Mesenchymal stem cell (in vitro differentiated cells and primary cell): ENCODE measurements around the gene AQP3.

Experiments
- DNase-seq: peaks from one replicate; pipeline ENCODE4 v3.0.0-alpha.2; 2013
- H2AFZ ChIP-seq: one replicate; pipeline ENCODE4 v1.6.1; 2013; ENCODE audit warnings: low read depth, mild to moderate bottlenecking, control low read depth, inconsistent platforms, low read length, moderate library complexity
- H2AK5ac ChIP-seq: 2 replicates; pipeline ENCODE4 v1.6.1; 2013; ENCODE audit warnings: low read length, moderate library complexity, mild to moderate bottlenecking, inconsistent platforms; ENCODE audit not compliant: severe bottlenecking
- H2BK120ac ChIP-seq: one replicate; pipeline ENCODE4 v1.6.1; 2013; ENCODE audit warnings: low read depth, mild to moderate bottlenecking, inconsistent platforms, low read length, moderate library complexity
- H2BK12ac ChIP-seq, 2 experiments: one replicate each; pipeline ENCODE4 v1.6.1; 2013; ENCODE audit warnings: inconsistent platforms in 2 of 2, low read length in 2 of 2, mild to moderate bottlenecking in 2 of 2, moderate library complexity in 2 of 2, control low read depth in 1 of 2
- H2BK15ac ChIP-seq: one replicate; pipeline ENCODE4 v1.6.1; 2013; ENCODE audit warnings: mild to moderate bottlenecking, low read depth, inconsistent platforms; ENCODE audit not compliant: poor library complexity, severe bottlenecking
- H2BK5ac ChIP-seq: 2 replicates; pipeline ENCODE4 v1.6.1; 2013; ENCODE audit warnings: low read depth, mild to moderate bottlenecking, low read length, control low read depth, inconsistent platforms; ENCODE audit not compliant: poor library complexity, severe bottlenecking
- H3K14ac ChIP-seq, 2 experiments: one replicate each; pipeline ENCODE4 v1.6.1; 2013; ENCODE audit warnings: inconsistent platforms in 2 of 2, low read length in 2 of 2, control low read depth in 1 of 2, mild to moderate bottlenecking in 1 of 2, moderate library complexity in 1 of 2
- H3K18ac ChIP-seq, 2 experiments: one replicate each; pipeline ENCODE4 v1.6.1; 2013; ENCODE audit warnings: inconsistent platforms in 2 of 2, low read length in 2 of 2, control low read depth in 1 of 2, low read depth in 1 of 2, mild to moderate bottlenecking in 1 of 2
- H3K23ac ChIP-seq, 2 experiments: one replicate each; pipeline ENCODE4 v1.6.1; 2013; ENCODE audit warnings: inconsistent platforms in 2 of 2, low read length in 2 of 2, mild to moderate bottlenecking in 2 of 2, moderate library complexity in 2 of 2, control low read depth in 1 of 2
- H3K27ac ChIP-seq: 2 replicates; pipeline ENCODE4 v1.5.1; 2013; ENCODE audit warnings: mild to moderate bottlenecking, moderate library complexity, low read length, control low read depth, inconsistent platforms; ENCODE audit not compliant: poor library complexity, severe bottlenecking
- H3K27me3 ChIP-seq, 2 experiments: 2 replicates each; pipeline versions ENCODE4 v1.6.1 to v1.7.0; 2013; ENCODE audit warnings: low read length in 2 of 2, mild to moderate bottlenecking in 2 of 2, moderate library complexity in 2 of 2, control low read depth in 1 of 2, inconsistent platforms in 1 of 2; ENCODE audit not compliant: control insufficient read depth in 1 of 2, insufficient read depth in 1 of 2
- H3K36me3 ChIP-seq, 2 experiments: 2 replicates each; pipeline versions ENCODE4 v1.6.1 to v1.7.0; 2013; ENCODE audit warnings: low read length in 2 of 2, control low read depth in 1 of 2, inconsistent platforms in 1 of 2, low read depth in 1 of 2, mild to moderate bottlenecking in 1 of 2; ENCODE audit not compliant: insufficient read depth in 2 of 2, control insufficient read depth in 1 of 2
- H3K4ac ChIP-seq, 2 experiments: one replicate each; pipeline ENCODE4 v1.6.1; 2013; ENCODE audit warnings: inconsistent platforms in 2 of 2, low read length in 2 of 2, mild to moderate bottlenecking in 2 of 2, moderate library complexity in 2 of 2, control low read depth in 1 of 2, low read depth in 1 of 2
- H3K4me1 ChIP-seq: 2 replicates; pipeline ENCODE4 v1.6.1; 2013; ENCODE audit warnings: low read depth, low read length, control low read depth; ENCODE audit not compliant: control insufficient read depth, insufficient read depth
- H3K4me2 ChIP-seq: 2 replicates; pipeline ENCODE4 v1.6.1; 2013; ENCODE audit warnings: low read length, mild to moderate bottlenecking, inconsistent platforms; ENCODE audit not compliant: poor library complexity, severe bottlenecking
- H3K4me3 ChIP-seq, 2 experiments: 2 replicates each; pipeline versions ENCODE4 v1.5.1 to v1.7.0; 2013; ENCODE audit warnings: low read length in 2 of 2, mild to moderate bottlenecking in 2 of 2, control low read depth in 1 of 2, low read depth in 1 of 2; ENCODE audit not compliant: insufficient read depth in 1 of 2
- H3K79me1 ChIP-seq: replicated peaks from 2 replicates; pipeline ENCODE4 v1.6.1; 2013; ENCODE audit warnings: mild to moderate bottlenecking, control low read depth, low read length, inconsistent platforms; ENCODE audit not compliant: poor library complexity, severe bottlenecking
- H3K9ac ChIP-seq: 2 replicates; pipeline ENCODE4 v1.7.0; 2013; ENCODE audit warnings: mild to moderate bottlenecking, low read length, moderate library complexity
- H3K9me3 ChIP-seq: 2 replicates; pipeline ENCODE4 v1.7.0; 2013; ENCODE audit warnings: mild to moderate bottlenecking, low read length; ENCODE audit not compliant: control insufficient read depth
- H4K8ac ChIP-seq: one replicate; pipeline ENCODE4 v1.6.1; 2013; ENCODE audit warnings: inconsistent platforms, mild to moderate bottlenecking, low read length, moderate library complexity
- H4K91ac ChIP-seq: one replicate; pipeline ENCODE4 v1.6.1; 2013; ENCODE audit warnings: mild to moderate bottlenecking, low read length, inconsistent platforms
- WGBS: methylation state at CpG from one replicate; pipeline ENCODE4 v1.1.7; 2013; ENCODE audit warnings: mixed read lengths; 5-methylcytosine and 5-hydroxymethylcytosine counted together

Gene AQP3

GRCh38 chr9:33434317-33435105, 12.9 kb downstream of the AQP3 start:
- Histone ChIP-seq H3K4me2 (no peak overlapping the region), H2BK5ac (no peak overlapping the region), H2AFZ (no peak overlapping the region), H3K23ac (no peak overlapping the region), H3K9me3 (no peaks in the 10 kb centered on the region), H3K27ac (no peak overlapping the region), H3K4ac (no peak overlapping the region), H3K27me3 (peaks cover 39 to 40% of the 10 kb centered on the region in 2 experiments), H4K91ac (peak overlapping the region; percentile 22), H2AK5ac (no peak overlapping the region), H2BK15ac (no peak overlapping the region), H3K4me1 (peaks cover 5% of the 10 kb centered on the region), H4K8ac (peak overlapping the region; percentile 29), H3K4me3 (no peak overlapping the region), H3K18ac (no peak overlapping the region), H3K14ac (no peak overlapping the region), H2BK12ac (no peak overlapping the region), H2BK120ac (no peak overlapping the region), H3K36me3 (no peaks in the 10 kb centered on the region), H3K79me1 (no peaks in the 10 kb centered on the region), H3K9ac (no peak overlapping the region)
- WGBS = 81% methylated on average over 16 of the region's 16 CpGs
- no peak for DNase-seq

DNA sequence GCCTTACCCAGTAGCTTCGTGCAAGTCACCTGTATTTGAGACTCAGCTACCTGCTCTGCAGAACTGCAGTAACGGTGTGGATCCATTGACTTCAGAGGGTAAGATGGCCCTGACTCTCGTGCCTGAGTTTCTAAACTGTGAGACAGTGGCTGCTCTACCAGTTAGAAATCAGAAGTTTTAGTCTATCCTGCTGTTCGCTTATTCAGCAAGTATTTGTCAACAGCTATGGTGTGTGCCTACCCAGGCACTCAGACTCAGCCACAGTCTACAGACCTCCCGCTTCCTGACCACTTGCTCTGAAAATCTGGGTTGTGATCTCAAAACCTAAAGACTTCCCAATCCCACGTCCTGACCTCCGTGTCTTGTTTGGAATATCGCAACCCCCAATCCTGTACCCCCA, 13.5 kb downstream of the AQP3 start:
- Histone ChIP-seq H2BK120ac (no peak overlapping the region), H2BK5ac (no peak overlapping the region), H2BK15ac (no peak overlapping the region), H3K9me3 (no peaks in the 10 kb centered on the region), H3K4ac (no peak overlapping the region), H3K36me3 (no peaks in the 10 kb centered on the region), H3K14ac (no peak overlapping the region), H3K18ac (no peak overlapping the region), H4K8ac (peak overlapping the region; percentile 29), H3K4me3 (no peak overlapping the region), H4K91ac (no peak overlapping the region), H3K23ac (no peak overlapping the region), H3K4me1 (peaks cover 4% of the 10 kb centered on the region), H2AK5ac (no peak overlapping the region), H3K4me2 (no peak overlapping the region), H3K27me3 (peaks cover 33% of the 10 kb centered on the region in 2 experiments), H2AFZ (no peak overlapping the region), H2BK12ac (no peak overlapping the region), H3K27ac (no peak overlapping the region), H3K9ac (no peak overlapping the region), H3K79me1 (no peaks in the 10 kb centered on the region)
- no peak for DNase-seq
- 81% methylated on average over 8 of the region's 8 CpGs for WGBS

GRCh38 chr9:33431420-33431819, 16.0 kb downstream of the AQP3 start:
- Histone ChIP-seq H3K27me3 (peaks cover 24 to 25% of the 10 kb centered on the region in 2 experiments), H3K9ac (no peak overlapping the region), H3K14ac (no peak overlapping the region), H2AK5ac (no peak overlapping the region), H3K27ac (no peak overlapping the region), H2BK5ac (no peak overlapping the region), H3K36me3 (no peaks in the 10 kb centered on the region), H4K8ac (no peak overlapping the region), H3K18ac (no peak overlapping the region), H2BK15ac (no peak overlapping the region), H3K4me1 (peaks cover 3% of the 10 kb centered on the region), H2BK12ac (no peak overlapping the region), H3K9me3 (no peaks in the 10 kb centered on the region), H3K4me3 (no peak overlapping the region), H3K4me2 (no peak overlapping the region), H3K4ac (no peak overlapping the region), H3K23ac (no peak overlapping the region), H2BK120ac (no peak overlapping the region), H3K79me1 (no peaks in the 10 kb centered on the region), H4K91ac (no peak overlapping the region), H2AFZ (no peak overlapping the region)
- whole genome bisulfite sequencing = 91% methylated on average over 1 of the region's 2 CpGs
- DNase-seq = peak; percentile 12

DNA sequence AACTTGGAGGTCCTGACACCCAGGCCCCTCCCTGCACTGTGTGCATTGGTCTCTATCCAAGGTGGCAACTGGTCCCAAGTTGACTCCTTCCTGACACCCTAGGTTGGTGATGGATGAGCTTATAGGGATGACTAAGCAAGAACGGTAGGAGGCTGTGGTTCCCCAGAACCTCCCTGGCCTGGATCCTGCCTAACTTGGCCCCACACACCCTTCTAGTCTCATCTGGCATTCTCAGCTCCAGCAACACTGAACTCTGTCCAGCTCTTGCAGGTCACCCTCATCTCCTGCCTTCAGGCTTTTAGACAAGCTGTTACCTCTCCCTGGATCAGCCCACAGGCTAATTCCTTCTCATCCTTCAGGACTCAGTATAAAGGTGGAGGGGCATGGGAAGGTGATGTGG, 16.5 kb downstream of the AQP3 start:
- H4K91ac ChIP-seq = no peak overlapping the region
- H3K4me2 ChIP-seq = no peak overlapping the region
- H2AK5ac ChIP-seq = no peak overlapping the region
- H2AFZ ChIP-seq = no peak overlapping the region
- H3K18ac ChIP-seq = no peak overlapping the region
- H3K36me3 ChIP-seq = no peaks in the 10 kb centered on the region
- H2BK120ac ChIP-seq = no peak overlapping the region
- no peak overlapping the region for H2BK12ac ChIP-seq
- no peak overlapping the region for H4K8ac ChIP-seq
- no peaks in the 10 kb centered on the region for H3K79me1 ChIP-seq
- no peak for DNase-seq
- H2BK5ac ChIP-seq = no peak overlapping the region
- no peak overlapping the region for H3K14ac ChIP-seq
- H3K27ac ChIP-seq = no peak overlapping the region
- no peak overlapping the region for H3K4me3 ChIP-seq
- H3K4me1 ChIP-seq = peaks cover 3% of the 10 kb centered on the region
- H2BK15ac ChIP-seq = no peak overlapping the region
- H3K27me3 ChIP-seq = peaks cover 19 to 20% of the 10 kb centered on the region in 2 experiments
- no peak overlapping the region for H3K23ac ChIP-seq
- H3K9ac ChIP-seq = no peak overlapping the region
- no peaks in the 10 kb centered on the region for H3K9me3 ChIP-seq
- WGBS = 50% methylated on average over 1 of the region's 1 CpG
- no peak overlapping the region for H3K4ac ChIP-seq
